ENCODE measurements around the gene SSH2. TPM values are rescaled to one million over a fixed set of nuclear protein-coding genes. Genes with fewer than 3 reads are reported as not detected.

Gene SSH2
- total and polyA plus RNA-seq, 9 of the 15 experiments (the other 6 are each of a cell fraction or from before 2014, with no cell fraction given) = 3.9 to 16.1 (median 10.2) TPM

DNA sequence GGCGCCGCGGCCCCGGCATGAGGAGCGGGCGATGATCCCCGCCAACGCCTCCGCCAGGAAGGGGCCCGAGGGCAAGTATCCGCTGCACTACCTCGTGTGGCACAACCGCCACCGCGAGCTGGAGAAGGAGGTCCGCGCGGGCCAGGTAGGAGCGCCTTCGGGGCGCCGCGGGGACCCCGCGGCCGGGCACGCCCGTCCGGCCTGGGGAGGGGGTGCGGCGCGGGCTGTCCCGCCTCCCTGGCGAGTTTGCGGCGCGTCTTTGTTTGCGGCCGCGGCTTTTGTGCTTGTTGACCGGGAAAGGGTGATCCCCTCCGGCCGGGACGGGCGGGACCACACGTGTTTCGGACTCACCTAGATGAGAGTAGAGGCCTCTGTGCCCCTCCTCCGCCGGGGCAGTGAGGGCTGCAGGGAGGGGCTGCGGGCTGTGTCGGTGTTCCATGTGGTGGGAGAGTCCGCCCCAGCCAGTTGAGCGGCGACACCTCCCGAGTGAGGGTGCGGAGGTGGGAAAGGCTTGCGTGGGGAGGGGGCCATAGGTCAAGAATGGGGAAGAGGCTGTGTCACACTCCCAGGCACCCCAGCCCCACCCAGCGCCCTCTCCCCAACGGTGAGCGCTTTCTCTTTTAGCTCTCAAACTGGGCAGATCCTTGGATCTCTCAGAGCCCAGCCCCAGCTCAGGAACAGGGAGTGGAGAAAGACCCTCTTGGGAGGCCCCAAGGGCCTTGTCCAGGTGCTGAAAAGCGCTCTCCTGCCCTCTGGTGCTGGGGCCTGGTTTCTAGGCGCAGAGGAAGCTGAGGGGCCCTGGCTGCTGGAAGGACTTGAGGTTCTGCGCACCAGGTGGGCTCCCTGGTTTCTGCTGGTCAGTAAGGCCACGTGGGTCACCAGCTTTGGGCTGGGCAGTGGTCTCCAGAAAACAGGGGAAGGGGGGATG is 336.2 kb downstream of the SSH2 start (continued):
- TF ChIP-seq, protein P1, sequence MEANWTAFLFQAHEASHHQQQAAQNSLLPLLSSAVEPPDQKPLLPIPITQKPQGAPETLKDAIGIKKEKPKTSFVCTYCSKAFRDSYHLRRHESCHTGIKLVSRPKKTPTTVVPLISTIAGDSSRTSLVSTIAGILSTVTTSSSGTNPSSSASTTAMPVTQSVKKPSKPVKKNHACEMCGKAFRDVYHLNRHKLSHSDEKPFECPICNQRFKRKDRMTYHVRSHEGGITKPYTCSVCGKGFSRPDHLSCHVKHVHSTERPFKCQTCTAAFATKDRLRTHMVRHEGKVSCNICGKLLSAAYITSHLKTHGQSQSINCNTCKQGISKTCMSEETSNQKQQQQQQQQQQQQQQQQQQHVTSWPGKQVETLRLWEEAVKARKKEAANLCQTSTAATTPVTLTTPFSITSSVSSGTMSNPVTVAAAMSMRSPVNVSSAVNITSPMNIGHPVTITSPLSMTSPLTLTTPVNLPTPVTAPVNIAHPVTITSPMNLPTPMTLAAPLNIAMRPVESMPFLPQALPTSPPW (CRISPR knock-in tag; IDR thresholded peaks at IDR 0.05) = no peak
- TF ChIP-seq MED1 (CRISPR knock-in tag; IDR thresholded peaks at IDR 0.05; ENCODE audit: borderline replicate concordance) (no peak), MEIS2 (IDR thresholded peaks at IDR 0.05; ENCODE audit: partially characterized antibody) (no peak), MCM3 (IDR thresholded peaks at IDR 0.05) (no peak), CBX8 (IDR thresholded peaks at IDR 0.05; ENCODE audit: borderline replicate concordance, extremely low read depth, low read depth, low read length, poor library complexity, severe bottlenecking) (no peak), NR3C1 (CRISPR knock-in tag; IDR thresholded peaks at IDR 0.05) (peak; percentile 96), ERF (CRISPR knock-in tag; IDR thresholded peaks at IDR 0.05) (no peak), SMC3 (conservative IDR thresholded peaks at IDR 0.05; ENCODE audit: insufficient read depth, low read depth, low read length) (0 out of 2 replicates have a peak, but pooled peaks have one; percentile 15), CTBP1 (IDR thresholded peaks at IDR 0.05; ENCODE audit: borderline replicate concordance) (no peak; the same call in none of the 2 replicates), FUS (optimal IDR thresholded peaks at IDR 0.05; ENCODE audit: low read depth, low read length) (no peak), ZNF561 (CRISPR knock-in tag; conservative IDR thresholded peaks at IDR 0.05) (no peak), YBX1 (IDR thresholded peaks at IDR 0.05) (no peak)
- TF ChIP-seq, protein P2, sequence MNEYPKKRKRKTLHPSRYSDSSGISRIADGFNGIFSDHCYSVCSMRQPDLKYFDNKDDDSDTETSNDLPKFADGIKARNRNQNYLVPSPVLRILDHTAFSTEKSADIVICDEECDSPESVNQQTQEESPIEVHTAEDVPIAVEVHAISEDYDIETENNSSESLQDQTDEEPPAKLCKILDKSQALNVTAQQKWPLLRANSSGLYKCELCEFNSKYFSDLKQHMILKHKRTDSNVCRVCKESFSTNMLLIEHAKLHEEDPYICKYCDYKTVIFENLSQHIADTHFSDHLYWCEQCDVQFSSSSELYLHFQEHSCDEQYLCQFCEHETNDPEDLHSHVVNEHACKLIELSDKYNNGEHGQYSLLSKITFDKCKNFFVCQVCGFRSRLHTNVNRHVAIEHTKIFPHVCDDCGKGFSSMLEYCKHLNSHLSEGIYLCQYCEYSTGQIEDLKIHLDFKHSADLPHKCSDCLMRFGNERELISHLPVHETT (CRISPR knock-in tag; conservative IDR thresholded peaks at IDR 0.05 in 1 of 2, IDR thresholded peaks at IDR 0.05 in 1 of 2) = peak; percentile 37 to 97; a peak in 2 of 4 replicates
- TF ChIP-seq, protein P3, sequence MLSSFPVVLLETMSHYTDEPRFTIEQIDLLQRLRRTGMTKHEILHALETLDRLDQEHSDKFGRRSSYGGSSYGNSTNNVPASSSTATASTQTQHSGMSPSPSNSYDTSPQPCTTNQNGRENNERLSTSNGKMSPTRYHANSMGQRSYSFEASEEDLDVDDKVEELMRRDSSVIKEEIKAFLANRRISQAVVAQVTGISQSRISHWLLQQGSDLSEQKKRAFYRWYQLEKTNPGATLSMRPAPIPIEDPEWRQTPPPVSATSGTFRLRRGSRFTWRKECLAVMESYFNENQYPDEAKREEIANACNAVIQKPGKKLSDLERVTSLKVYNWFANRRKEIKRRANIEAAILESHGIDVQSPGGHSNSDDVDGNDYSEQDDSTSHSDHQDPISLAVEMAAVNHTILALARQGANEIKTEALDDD (IDR thresholded peaks at IDR 0.05) = no peak
- TF ChIP-seq, protein P4, sequence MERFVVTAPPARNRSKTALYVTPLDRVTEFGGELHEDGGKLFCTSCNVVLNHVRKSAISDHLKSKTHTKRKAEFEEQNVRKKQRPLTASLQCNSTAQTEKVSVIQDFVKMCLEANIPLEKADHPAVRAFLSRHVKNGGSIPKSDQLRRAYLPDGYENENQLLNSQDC (CRISPR knock-in tag; IDR thresholded peaks at IDR 0.05) = no peak
- TF ChIP-seq, protein P5, sequence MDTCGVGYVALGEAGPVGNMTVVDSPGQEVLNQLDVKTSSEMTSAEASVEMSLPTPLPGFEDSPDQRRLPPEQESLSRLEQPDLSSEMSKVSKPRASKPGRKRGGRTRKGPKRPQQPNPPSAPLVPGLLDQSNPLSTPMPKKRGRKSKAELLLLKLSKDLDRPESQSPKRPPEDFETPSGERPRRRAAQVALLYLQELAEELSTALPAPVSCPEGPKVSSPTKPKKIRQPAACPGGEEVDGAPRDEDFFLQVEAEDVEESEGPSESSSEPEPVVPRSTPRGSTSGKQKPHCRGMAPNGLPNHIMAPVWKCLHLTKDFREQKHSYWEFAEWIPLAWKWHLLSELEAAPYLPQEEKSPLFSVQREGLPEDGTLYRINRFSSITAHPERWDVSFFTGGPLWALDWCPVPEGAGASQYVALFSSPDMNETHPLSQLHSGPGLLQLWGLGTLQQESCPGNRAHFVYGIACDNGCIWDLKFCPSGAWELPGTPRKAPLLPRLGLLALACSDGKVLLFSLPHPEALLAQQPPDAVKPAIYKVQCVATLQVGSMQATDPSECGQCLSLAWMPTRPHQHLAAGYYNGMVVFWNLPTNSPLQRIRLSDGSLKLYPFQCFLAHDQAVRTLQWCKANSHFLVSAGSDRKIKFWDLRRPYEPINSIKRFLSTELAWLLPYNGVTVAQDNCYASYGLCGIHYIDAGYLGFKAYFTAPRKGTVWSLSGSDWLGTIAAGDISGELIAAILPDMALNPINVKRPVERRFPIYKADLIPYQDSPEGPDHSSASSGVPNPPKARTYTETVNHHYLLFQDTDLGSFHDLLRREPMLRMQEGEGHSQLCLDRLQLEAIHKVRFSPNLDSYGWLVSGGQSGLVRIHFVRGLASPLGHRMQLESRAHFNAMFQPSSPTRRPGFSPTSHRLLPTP (IDR thresholded peaks at IDR 0.05; ENCODE audit: borderline replicate concordance, extremely low read depth, insufficient read length) = no peak
- TF ChIP-seq, protein P6, sequence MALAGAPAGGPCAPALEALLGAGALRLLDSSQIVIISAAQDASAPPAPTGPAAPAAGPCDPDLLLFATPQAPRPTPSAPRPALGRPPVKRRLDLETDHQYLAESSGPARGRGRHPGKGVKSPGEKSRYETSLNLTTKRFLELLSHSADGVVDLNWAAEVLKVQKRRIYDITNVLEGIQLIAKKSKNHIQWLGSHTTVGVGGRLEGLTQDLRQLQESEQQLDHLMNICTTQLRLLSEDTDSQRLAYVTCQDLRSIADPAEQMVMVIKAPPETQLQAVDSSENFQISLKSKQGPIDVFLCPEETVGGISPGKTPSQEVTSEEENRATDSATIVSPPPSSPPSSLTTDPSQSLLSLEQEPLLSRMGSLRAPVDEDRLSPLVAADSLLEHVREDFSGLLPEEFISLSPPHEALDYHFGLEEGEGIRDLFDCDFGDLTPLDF (CRISPR knock-in tag; IDR thresholded peaks at IDR 0.05) = peak; percentile 95; the same call in 1 of the 2 replicates
